HL-60 (cell line): ENCODE data around the gene PPP1R3D.
A peak's percentile ranks its signal among the peaks of the same experiment; 100 is the strongest.

Experiments used
- POLR2AphosphoS5 ChIP-seq: IDR thresholded peaks from 2 replicates; pipeline ENCODE4 v1.6.1; 2012; ENCODE audit warnings: low read depth
- TF ChIP-seq, protein P1 (sequence below): IDR thresholded peaks from one replicate; pipeline ENCODE4 v1.5.1; 2011; ENCODE audit warnings: low read length, control low read depth, inconsistent platforms; ENCODE audit not compliant: insufficient read depth
- TF ChIP-seq, protein P2 (sequence below): IDR thresholded peaks from 2 replicates; pipeline ENCODE4 v1.6.1; 2012; ENCODE audit warnings: low read depth; ENCODE audit not compliant: insufficient replicate concordance

DNA sequence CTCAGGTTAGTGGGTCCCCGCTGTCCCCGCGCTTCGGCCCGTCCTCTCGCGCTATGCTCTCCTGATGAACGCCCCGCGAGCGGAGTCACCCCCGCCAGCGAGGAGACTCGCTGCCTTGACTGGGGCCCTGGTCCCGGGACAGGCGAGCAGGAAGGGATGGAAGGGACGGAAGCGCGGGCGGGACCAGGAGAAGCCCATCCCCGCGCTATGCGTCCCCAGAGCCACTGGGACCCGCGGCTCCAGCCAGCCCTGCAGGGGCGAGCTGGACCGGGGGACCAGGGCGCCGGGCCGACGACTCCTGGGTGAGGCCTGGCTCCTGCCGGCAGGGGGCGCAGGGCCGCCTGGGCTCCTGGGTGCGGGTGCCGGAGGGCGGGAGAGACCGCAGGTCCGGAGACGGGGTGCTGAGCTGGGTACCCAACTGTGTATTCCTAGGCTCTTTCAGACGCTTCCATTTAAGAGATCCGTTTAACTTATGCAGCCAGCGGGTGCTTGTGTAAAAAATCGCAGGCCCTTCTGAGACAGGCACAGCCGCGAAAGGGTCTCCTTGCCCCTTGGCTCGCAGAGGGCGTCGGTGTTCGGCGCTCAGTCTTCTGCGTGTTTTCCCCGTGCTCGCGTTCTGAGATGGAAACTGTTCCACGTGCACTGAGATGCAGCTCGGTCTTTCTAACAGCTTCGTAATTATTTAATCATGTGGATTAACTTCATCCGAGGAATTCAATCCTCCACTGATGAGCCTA is 6.1 kb downstream of the PPP1R3D start:
- TF ChIP-seq, protein P1, sequence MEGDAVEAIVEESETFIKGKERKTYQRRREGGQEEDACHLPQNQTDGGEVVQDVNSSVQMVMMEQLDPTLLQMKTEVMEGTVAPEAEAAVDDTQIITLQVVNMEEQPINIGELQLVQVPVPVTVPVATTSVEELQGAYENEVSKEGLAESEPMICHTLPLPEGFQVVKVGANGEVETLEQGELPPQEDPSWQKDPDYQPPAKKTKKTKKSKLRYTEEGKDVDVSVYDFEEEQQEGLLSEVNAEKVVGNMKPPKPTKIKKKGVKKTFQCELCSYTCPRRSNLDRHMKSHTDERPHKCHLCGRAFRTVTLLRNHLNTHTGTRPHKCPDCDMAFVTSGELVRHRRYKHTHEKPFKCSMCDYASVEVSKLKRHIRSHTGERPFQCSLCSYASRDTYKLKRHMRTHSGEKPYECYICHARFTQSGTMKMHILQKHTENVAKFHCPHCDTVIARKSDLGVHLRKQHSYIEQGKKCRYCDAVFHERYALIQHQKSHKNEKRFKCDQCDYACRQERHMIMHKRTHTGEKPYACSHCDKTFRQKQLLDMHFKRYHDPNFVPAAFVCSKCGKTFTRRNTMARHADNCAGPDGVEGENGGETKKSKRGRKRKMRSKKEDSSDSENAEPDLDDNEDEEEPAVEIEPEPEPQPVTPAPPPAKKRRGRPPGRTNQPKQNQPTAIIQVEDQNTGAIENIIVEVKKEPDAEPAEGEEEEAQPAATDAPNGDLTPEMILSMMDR = peak; percentile 77
- TF ChIP-seq POLR2AphosphoS5 = no peak; the same call in 1 of the 2 replicates
- TF ChIP-seq, protein P2, sequence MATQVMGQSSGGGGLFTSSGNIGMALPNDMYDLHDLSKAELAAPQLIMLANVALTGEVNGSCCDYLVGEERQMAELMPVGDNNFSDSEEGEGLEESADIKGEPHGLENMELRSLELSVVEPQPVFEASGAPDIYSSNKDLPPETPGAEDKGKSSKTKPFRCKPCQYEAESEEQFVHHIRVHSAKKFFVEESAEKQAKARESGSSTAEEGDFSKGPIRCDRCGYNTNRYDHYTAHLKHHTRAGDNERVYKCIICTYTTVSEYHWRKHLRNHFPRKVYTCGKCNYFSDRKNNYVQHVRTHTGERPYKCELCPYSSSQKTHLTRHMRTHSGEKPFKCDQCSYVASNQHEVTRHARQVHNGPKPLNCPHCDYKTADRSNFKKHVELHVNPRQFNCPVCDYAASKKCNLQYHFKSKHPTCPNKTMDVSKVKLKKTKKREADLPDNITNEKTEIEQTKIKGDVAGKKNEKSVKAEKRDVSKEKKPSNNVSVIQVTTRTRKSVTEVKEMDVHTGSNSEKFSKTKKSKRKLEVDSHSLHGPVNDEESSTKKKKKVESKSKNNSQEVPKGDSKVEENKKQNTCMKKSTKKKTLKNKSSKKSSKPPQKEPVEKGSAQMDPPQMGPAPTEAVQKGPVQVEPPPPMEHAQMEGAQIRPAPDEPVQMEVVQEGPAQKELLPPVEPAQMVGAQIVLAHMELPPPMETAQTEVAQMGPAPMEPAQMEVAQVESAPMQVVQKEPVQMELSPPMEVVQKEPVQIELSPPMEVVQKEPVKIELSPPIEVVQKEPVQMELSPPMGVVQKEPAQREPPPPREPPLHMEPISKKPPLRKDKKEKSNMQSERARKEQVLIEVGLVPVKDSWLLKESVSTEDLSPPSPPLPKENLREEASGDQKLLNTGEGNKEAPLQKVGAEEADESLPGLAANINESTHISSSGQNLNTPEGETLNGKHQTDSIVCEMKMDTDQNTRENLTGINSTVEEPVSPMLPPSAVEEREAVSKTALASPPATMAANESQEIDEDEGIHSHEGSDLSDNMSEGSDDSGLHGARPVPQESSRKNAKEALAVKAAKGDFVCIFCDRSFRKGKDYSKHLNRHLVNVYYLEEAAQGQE = peak; percentile 60
